Fibroblast of lung (primary cell): ENCODE results near the gene CEACAM16. TPM values are rescaled to one million over a fixed set of nuclear protein-coding genes. Genes with fewer than 3 reads are reported as not detected.

Experiments used
- DNase-seq, 2 donors: peaks; one replicate each; pipeline versions ENCODE4 v3.0.0 to v3.0.0-alpha.2; 2010; ENCODE audit warnings: low read depth in 2 of 2
- H2AFZ ChIP-seq: 2 replicates; pipeline ENCODE4 v1.5.1; 2012; ENCODE audit warnings: low read length, control low read depth, inconsistent platforms
- H3K27ac ChIP-seq: 2 replicates; pipeline ENCODE4 v1.5.1; 2011; ENCODE audit warnings: low read length, control low read depth; ENCODE audit not compliant: insufficient read depth
- H3K27me3 ChIP-seq: 2 replicates; pipeline ENCODE4 v1.5.1; 2011; ENCODE audit warnings: mild to moderate bottlenecking, low read length; ENCODE audit not compliant: control insufficient read depth, insufficient read depth
- H3K36me3 ChIP-seq: 2 replicates; pipeline ENCODE4 v1.5.1; 2011; ENCODE audit warnings: low read length; ENCODE audit not compliant: control insufficient read depth, insufficient read depth
- H3K4me1 ChIP-seq: 2 replicates; pipeline ENCODE4 v1.5.1; 2011; ENCODE audit warnings: low read length; ENCODE audit not compliant: control insufficient read depth, insufficient read depth; ENCODE audit errors: extremely low read depth
- H3K4me2 ChIP-seq: 2 replicates; pipeline ENCODE4 v1.5.1; 2011; ENCODE audit warnings: low read length, control low read depth; ENCODE audit not compliant: insufficient read depth; ENCODE audit errors: extremely low read depth
- H3K4me3 ChIP-seq, 4 experiments: fragments of 200-600 bp in 1 of 4; sonication (generic) in 1 of 4; replicated peaks in 1 of 4; 2 replicates each; pipeline ENCODE4 v1.5.1; 2011 to 2016; ENCODE audit warnings: low read length in 4 of 4, low read depth in 3 of 4, mild to moderate bottlenecking in 3 of 4, control low read depth in 2 of 4, inconsistent platforms in 1 of 4, mixed read lengths in 1 of 4; ENCODE audit not compliant: insufficient read depth in 1 of 4; ENCODE audit errors: control extremely low read depth in 1 of 4
- H3K79me2 ChIP-seq: 2 replicates; pipeline ENCODE4 v1.5.1; 2012; ENCODE audit warnings: mild to moderate bottlenecking, low read length, inconsistent platforms; ENCODE audit not compliant: control insufficient read depth, insufficient read depth
- H3K9ac ChIP-seq: 2 replicates; pipeline ENCODE4 v1.5.1; 2011; ENCODE audit warnings: mild to moderate bottlenecking, low read length, control low read depth; ENCODE audit not compliant: insufficient read depth
- H3K9me3 ChIP-seq: 2 replicates; pipeline ENCODE4 v1.5.1; 2012; ENCODE audit warnings: low read depth, low read length; ENCODE audit not compliant: control insufficient read depth, insufficient read depth
- H4K20me1 ChIP-seq: 2 replicates; pipeline ENCODE4 v1.5.1; 2011; ENCODE audit warnings: low read length; ENCODE audit not compliant: control insufficient read depth, insufficient read depth; ENCODE audit errors: extremely low read depth
- EZH2 ChIP-seq: IDR thresholded peaks from 2 replicates; pipeline ENCODE4 v1.5.1; 2012; ENCODE audit warnings: low read length, control low read depth, mild to moderate bottlenecking; ENCODE audit errors: missing control alignments
- polyA plus RNA-seq, 2 donors: library from polyadenylated mRNA; depleted of rRNA in 1 of 2; stranded (reverse) in 1 of 2; unstranded in 1 of 2; fragments of >200 nt; gene quantifications; 2 replicates each; pipeline ENCODE4 v1.2.1, GENCODE V29; 2011 to 2012; ENCODE audit warnings: missing spikeins in 1 of 2
- total RNA-seq: library from RNA; depleted of rRNA; stranded (reverse); fragments of >200 nt; gene quantifications from 2 replicates; pipeline ENCODE4 v1.2.1, GENCODE V29; 2014
- TF ChIP-seq, protein P1 (sequence below), 2 donors: IDR thresholded peaks in 1 of 2; conservative IDR thresholded peaks in 1 of 2; 1 replicate in 1 of 2; 2 replicates in 1 of 2; pipeline ENCODE4 v1.5.1; 2011 to 2012; ENCODE audit warnings: low read length in 2 of 2, control low read depth in 1 of 2, inconsistent platforms in 1 of 2, low read depth in 1 of 2, mild to moderate bottlenecking in 1 of 2

The CEACAM16 gene
- total and polyA plus RNA-seq, 2 donors (not counting 1 experiment from before 2014, with no cell fraction given), result not detected

DNA sequence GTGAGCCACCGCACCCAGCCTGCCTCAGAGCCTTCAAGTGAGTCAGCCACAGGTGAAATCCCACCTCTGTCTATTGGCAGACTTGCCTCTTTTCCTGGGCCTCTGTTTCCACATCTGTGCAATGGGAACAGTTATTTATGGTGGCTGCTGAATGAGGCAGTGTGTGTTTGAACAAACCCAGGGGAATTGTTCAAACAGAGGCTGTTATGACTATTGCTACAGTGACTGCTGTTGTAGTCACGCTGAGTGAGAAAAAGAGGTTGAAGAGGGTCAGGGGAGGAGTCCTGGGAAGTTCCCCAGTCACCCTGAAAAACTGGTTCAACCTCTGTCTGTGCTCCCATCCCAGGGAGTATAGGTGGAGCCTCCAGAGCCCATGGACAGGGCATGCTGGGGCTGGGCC, 27.6 kb upstream of the CEACAM16 start, which contains the start of gene CEACAM19:
CEACAM19 (plus strand) TSS at position 83 of the 400 bp plus-strand sequence. CDS start 450 bp downstream, outside the sequence.
- Histone ChIP-seq H3K27ac (no peak within 1 kb of the TSS), H3K4me2 (no peak within 1 kb of the TSS), H2AFZ (no peak within 1 kb of the TSS), H3K4me1 (no peaks in the 10 kb centered on the region), H4K20me1 (no peaks in the 10 kb centered on the region), H3K27me3 (no peaks in the 10 kb centered on the region), H3K4me3 (no peak within 1 kb of the TSS), H3K36me3 (peaks cover 2% of the 10 kb centered on the region), H3K9ac (no peak within 1 kb of the TSS), H3K9me3 (no peaks in the 10 kb centered on the region), H3K79me2 (no peaks in the 10 kb centered on the region)
- no peak for DNase-seq
- TF ChIP-seq, protein P1, sequence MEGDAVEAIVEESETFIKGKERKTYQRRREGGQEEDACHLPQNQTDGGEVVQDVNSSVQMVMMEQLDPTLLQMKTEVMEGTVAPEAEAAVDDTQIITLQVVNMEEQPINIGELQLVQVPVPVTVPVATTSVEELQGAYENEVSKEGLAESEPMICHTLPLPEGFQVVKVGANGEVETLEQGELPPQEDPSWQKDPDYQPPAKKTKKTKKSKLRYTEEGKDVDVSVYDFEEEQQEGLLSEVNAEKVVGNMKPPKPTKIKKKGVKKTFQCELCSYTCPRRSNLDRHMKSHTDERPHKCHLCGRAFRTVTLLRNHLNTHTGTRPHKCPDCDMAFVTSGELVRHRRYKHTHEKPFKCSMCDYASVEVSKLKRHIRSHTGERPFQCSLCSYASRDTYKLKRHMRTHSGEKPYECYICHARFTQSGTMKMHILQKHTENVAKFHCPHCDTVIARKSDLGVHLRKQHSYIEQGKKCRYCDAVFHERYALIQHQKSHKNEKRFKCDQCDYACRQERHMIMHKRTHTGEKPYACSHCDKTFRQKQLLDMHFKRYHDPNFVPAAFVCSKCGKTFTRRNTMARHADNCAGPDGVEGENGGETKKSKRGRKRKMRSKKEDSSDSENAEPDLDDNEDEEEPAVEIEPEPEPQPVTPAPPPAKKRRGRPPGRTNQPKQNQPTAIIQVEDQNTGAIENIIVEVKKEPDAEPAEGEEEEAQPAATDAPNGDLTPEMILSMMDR (conservative IDR thresholded peaks at IDR 0.05 in 1 of 2, IDR thresholded peaks at IDR 0.05 in 1 of 2; ENCODE audit: low read depth in 1 of 2, low read length in 2 of 2), result no peak
- no peak for TF ChIP-seq EZH2

DNA sequence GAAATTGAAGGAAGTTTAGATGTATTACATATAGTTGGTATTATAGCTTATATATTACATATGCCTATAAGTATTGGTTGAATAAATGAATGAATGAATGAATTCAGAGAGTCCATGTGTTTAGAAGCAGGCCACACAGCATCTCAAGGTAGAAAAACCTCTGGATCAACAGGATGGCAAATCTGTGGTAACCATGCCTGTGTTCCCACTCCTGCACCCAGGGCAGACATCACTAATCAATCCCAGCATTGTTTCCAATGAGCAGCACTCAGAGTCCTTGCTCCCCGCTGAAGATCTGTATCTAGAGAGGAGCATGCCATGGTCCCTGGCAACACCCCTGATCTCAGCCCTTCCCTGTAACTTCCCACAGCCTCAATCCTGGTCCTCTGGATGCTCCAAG, 26.7 kb upstream of the CEACAM16 start:
- H4K20me1 ChIP-seq, result no peaks in the 10 kb centered on the region
- H3K9ac ChIP-seq, result no peak overlapping the region
- H3K79me2 ChIP-seq, result no peaks in the 10 kb centered on the region
- no peak overlapping the region for H2AFZ ChIP-seq
- no peaks in the 10 kb centered on the region for H3K9me3 ChIP-seq
- no peaks in the 10 kb centered on the region for H3K4me1 ChIP-seq
- DNase-seq, result no peak
- no peak overlapping the region for H3K27ac ChIP-seq
- H3K27me3 ChIP-seq, result no peaks in the 10 kb centered on the region
- H3K4me2 ChIP-seq, result no peak overlapping the region
- H3K4me3 ChIP-seq, result no peak overlapping the region
- peaks cover 2% of the 10 kb centered on the region for H3K36me3 ChIP-seq
- TF ChIP-seq EZH2, result no peak
- TF ChIP-seq, protein P1 (conservative IDR thresholded peaks at IDR 0.05 in 1 of 2, IDR thresholded peaks at IDR 0.05 in 1 of 2; ENCODE audit: low read depth in 1 of 2, low read length in 2 of 2), result no peak

DNA sequence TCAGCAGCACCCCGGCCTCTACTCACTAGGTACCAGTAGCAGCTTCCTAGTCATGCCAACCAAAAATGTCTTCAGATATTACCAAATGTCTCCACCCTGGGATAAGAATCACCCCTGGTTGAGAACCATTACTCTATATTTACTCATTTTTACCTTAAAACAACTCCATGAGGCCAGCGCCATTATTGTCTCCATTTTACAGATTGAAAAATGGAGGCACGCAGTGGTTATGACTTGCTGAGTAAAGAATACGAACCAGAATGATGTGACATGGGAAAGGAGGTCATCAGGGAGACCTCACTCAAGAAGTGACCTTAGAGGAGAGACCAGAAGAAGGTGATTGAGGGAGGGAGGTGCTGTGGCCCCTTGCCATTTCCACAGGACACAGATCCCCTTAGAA, 25.4 kb upstream of the CEACAM16 start:
- Histone ChIP-seq H3K79me2 (no peaks in the 10 kb centered on the region), H3K9me3 (no peaks in the 10 kb centered on the region), H3K27ac (no peak overlapping the region), H3K27me3 (no peaks in the 10 kb centered on the region), H2AFZ (no peak overlapping the region), H3K36me3 (peaks cover 2% of the 10 kb centered on the region), H3K4me1 (no peaks in the 10 kb centered on the region), H3K4me3 (no peak overlapping the region), H4K20me1 (no peaks in the 10 kb centered on the region), H3K9ac (no peak overlapping the region), H3K4me2 (no peak overlapping the region)
- TF ChIP-seq, protein P1 (conservative IDR thresholded peaks at IDR 0.05 in 1 of 2, IDR thresholded peaks at IDR 0.05 in 1 of 2; ENCODE audit: low read depth in 1 of 2, low read length in 2 of 2), result no peak
- no peak for TF ChIP-seq EZH2
- no peak for DNase-seq
